Measurements from ENCODE around the gene FAM149B1.

DNA sequence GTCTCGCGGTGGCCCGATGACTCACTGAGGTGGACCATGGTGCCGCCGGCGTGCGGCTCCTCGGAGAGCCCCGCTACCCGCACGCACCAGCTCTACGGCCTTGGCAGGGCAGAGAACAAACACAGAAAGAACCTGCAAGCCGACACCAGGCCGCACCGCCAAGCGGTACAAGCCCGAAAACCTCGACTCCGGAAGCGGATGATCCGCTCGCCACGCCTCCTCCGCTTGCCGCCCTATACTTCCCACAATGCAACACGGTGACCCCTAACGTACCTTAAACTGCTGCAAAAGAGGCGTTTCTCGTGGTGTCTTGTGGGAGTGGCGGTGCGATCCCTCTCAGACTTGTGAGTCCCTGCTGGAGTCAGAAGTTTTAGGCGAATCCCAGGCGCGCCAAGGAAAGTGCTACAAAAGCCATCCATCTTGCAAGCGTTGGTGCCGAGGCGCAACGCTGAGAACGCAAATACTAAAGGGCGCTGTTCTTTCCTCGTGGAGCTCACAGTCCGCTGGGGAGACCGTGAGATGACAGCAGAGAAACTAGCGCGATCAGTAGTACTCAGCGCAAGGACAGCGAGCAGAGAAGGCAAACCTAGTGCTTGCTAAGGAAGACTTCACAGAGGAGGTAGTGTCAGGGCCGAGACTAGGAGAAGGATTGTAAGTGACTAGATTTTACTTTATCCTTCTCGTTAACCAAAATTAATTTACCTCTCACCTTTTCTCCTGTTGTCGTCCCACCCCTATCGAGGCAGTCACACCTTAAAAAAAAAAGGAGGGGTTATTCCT lies 84.7 kb downstream of the FAM149B1 start, which contains the start of gene MRPS16:
- no peak for TF ChIP-seq ZNF70 (CRISPR knock-in tag; IDR thresholded peaks at IDR 0.05)
- TF ChIP-seq OSR1 (CRISPR knock-in tag; IDR thresholded peaks at IDR 0.05): no peak
- TF ChIP-seq ZC3H10 (CRISPR knock-in tag; IDR thresholded peaks at IDR 0.05): no peak
- no peak for TF ChIP-seq ZFP3 (CRISPR knock-in tag; IDR thresholded peaks at IDR 0.05)
- TF ChIP-seq, protein P1, sequence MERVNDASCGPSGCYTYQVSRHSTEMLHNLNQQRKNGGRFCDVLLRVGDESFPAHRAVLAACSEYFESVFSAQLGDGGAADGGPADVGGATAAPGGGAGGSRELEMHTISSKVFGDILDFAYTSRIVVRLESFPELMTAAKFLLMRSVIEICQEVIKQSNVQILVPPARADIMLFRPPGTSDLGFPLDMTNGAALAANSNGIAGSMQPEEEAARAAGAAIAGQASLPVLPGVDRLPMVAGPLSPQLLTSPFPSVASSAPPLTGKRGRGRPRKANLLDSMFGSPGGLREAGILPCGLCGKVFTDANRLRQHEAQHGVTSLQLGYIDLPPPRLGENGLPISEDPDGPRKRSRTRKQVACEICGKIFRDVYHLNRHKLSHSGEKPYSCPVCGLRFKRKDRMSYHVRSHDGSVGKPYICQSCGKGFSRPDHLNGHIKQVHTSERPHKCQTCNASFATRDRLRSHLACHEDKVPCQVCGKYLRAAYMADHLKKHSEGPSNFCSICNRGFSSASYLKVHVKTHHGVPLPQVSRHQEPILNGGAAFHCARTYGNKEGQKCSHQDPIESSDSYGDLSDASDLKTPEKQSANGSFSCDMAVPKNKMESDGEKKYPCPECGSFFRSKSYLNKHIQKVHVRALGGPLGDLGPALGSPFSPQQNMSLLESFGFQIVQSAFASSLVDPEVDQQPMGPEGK (CRISPR knock-in tag; IDR thresholded peaks at IDR 0.05; ENCODE audit: borderline replicate concordance): no peak
- TF ChIP-seq, protein P2, sequence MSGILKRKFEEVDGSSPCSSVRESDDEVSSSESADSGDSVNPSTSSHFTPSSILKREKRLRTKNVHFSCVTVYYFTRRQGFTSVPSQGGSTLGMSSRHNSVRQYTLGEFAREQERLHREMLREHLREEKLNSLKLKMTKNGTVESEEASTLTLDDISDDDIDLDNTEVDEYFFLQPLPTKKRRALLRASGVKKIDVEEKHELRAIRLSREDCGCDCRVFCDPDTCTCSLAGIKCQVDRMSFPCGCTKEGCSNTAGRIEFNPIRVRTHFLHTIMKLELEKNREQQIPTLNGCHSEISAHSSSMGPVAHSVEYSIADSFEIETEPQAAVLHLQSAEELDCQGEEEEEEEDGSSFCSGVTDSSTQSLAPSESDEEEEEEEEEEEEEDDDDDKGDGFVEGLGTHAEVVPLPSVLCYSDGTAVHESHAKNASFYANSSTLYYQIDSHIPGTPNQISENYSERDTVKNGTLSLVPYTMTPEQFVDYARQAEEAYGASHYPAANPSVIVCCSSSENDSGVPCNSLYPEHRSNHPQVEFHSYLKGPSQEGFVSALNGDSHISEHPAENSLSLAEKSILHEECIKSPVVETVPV (CRISPR knock-in tag; IDR thresholded peaks at IDR 0.05): no peak
- TF ChIP-seq, protein P3, sequence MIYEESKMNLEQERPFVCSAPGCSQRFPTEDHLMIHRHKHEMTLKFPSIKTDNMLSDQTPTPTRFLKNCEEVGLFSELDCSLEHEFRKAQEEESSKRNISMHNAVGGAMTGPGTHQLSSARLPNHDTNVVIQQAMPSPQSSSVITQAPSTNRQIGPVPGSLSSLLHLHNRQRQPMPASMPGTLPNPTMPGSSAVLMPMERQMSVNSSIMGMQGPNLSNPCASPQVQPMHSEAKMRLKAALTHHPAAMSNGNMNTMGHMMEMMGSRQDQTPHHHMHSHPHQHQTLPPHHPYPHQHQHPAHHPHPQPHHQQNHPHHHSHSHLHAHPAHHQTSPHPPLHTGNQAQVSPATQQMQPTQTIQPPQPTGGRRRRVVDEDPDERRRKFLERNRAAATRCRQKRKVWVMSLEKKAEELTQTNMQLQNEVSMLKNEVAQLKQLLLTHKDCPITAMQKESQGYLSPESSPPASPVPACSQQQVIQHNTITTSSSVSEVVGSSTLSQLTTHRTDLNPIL (CRISPR knock-in tag; IDR thresholded peaks at IDR 0.05; ENCODE audit: low read depth): no peak
- TF ChIP-seq, protein P4, sequence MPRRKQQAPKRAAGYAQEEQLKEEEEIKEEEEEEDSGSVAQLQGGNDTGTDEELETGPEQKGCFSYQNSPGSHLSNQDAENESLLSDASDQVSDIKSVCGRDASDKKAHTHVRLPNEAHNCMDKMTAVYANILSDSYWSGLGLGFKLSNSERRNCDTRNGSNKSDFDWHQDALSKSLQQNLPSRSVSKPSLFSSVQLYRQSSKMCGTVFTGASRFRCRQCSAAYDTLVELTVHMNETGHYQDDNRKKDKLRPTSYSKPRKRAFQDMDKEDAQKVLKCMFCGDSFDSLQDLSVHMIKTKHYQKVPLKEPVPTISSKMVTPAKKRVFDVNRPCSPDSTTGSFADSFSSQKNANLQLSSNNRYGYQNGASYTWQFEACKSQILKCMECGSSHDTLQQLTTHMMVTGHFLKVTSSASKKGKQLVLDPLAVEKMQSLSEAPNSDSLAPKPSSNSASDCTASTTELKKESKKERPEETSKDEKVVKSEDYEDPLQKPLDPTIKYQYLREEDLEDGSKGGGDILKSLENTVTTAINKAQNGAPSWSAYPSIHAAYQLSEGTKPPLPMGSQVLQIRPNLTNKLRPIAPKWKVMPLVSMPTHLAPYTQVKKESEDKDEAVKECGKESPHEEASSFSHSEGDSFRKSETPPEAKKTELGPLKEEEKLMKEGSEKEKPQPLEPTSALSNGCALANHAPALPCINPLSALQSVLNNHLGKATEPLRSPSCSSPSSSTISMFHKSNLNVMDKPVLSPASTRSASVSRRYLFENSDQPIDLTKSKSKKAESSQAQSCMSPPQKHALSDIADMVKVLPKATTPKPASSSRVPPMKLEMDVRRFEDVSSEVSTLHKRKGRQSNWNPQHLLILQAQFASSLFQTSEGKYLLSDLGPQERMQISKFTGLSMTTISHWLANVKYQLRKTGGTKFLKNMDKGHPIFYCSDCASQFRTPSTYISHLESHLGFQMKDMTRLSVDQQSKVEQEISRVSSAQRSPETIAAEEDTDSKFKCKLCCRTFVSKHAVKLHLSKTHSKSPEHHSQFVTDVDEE (CRISPR knock-in tag; IDR thresholded peaks at IDR 0.05): no peak
- no peak for TF ChIP-seq ARNTL (CRISPR knock-in tag; IDR thresholded peaks at IDR 0.05; ENCODE audit: borderline replicate concordance, low read depth)
- no peak for TF ChIP-seq ISL1 (CRISPR knock-in tag; IDR thresholded peaks at IDR 0.05)
- TF ChIP-seq ZFP30 (CRISPR knock-in tag; IDR thresholded peaks at IDR 0.05): no peak
- no peak for TF ChIP-seq RARB (CRISPR knock-in tag; IDR thresholded peaks at IDR 0.05)
- TF ChIP-seq CSDC2 (CRISPR knock-in tag; IDR thresholded peaks at IDR 0.05): no peak

Measured in SK-N-SH treated with all-trans-retinoic acid at 6 μM for 48 hours (cell line).